Liver (tissue), 3 donors: ENCODE data around the gene CAMSAP1.

Experiments used
- GABPA ChIP-seq, 2 donors: IDR thresholded peaks in 1 of 2; conservative IDR thresholded peaks in 1 of 2; 2 replicates each; pipeline ENCODE4 v1.6.1; 2016; ENCODE audit warnings: antibody characterized with exemption in 2 of 2, mild to moderate bottlenecking in 1 of 2, moderate library complexity in 1 of 2
- RAD21 ChIP-seq, 2 donors: IDR thresholded peaks; 2 replicates each; pipeline ENCODE4 v1.6.1; 2016; ENCODE audit warnings: antibody characterized with exemption in 2 of 2, mild to moderate bottlenecking in 2 of 2
- TAF1 ChIP-seq: conservative IDR thresholded peaks from 2 replicates; pipeline ENCODE4 v1.6.1; 2016; ENCODE audit warnings: antibody characterized with exemption, mild to moderate bottlenecking
- YY1 ChIP-seq: IDR thresholded peaks from 2 replicates; pipeline ENCODE4 v1.6.1; 2016; ENCODE audit warnings: antibody characterized with exemption, mild to moderate bottlenecking
- TF ChIP-seq, protein P1 (sequence below): fragments of 150-350 bp; IDR thresholded peaks from 2 replicates; pipeline ENCODE4 v1.5.1; 2017; ENCODE audit warnings: improper control_type of control experiment, low read depth, low read length; ENCODE audit not compliant: missing input control
- TF ChIP-seq, protein P2 (sequence below): IDR thresholded peaks from 2 replicates; pipeline ENCODE4 v1.6.1; 2016; ENCODE audit warnings: antibody characterized with exemption, mild to moderate bottlenecking
- donor health status: healthy.
- donor health status: healthy.

DNA sequence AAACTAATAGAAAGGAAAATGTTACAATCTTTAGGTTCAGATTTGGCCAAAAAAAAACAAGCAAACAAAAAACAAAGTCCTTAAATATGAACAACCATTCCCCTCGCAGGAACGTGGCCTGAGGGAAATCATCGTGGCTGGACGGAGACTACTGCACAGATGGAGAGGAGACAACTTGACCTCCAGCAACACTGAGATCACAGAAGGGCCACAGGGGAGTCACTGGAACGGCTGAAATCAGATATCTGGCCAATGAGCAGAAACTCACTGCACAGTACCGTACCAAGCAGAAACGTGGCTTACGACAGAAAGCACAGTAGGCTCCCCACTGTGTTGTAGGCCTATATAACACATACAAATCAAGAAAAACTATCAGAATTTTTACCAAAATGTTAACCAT, 27.7 kb downstream of the CAMSAP1 start:
- TF ChIP-seq, protein P1, sequence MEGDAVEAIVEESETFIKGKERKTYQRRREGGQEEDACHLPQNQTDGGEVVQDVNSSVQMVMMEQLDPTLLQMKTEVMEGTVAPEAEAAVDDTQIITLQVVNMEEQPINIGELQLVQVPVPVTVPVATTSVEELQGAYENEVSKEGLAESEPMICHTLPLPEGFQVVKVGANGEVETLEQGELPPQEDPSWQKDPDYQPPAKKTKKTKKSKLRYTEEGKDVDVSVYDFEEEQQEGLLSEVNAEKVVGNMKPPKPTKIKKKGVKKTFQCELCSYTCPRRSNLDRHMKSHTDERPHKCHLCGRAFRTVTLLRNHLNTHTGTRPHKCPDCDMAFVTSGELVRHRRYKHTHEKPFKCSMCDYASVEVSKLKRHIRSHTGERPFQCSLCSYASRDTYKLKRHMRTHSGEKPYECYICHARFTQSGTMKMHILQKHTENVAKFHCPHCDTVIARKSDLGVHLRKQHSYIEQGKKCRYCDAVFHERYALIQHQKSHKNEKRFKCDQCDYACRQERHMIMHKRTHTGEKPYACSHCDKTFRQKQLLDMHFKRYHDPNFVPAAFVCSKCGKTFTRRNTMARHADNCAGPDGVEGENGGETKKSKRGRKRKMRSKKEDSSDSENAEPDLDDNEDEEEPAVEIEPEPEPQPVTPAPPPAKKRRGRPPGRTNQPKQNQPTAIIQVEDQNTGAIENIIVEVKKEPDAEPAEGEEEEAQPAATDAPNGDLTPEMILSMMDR, result no peak
- TF ChIP-seq, protein P2, sequence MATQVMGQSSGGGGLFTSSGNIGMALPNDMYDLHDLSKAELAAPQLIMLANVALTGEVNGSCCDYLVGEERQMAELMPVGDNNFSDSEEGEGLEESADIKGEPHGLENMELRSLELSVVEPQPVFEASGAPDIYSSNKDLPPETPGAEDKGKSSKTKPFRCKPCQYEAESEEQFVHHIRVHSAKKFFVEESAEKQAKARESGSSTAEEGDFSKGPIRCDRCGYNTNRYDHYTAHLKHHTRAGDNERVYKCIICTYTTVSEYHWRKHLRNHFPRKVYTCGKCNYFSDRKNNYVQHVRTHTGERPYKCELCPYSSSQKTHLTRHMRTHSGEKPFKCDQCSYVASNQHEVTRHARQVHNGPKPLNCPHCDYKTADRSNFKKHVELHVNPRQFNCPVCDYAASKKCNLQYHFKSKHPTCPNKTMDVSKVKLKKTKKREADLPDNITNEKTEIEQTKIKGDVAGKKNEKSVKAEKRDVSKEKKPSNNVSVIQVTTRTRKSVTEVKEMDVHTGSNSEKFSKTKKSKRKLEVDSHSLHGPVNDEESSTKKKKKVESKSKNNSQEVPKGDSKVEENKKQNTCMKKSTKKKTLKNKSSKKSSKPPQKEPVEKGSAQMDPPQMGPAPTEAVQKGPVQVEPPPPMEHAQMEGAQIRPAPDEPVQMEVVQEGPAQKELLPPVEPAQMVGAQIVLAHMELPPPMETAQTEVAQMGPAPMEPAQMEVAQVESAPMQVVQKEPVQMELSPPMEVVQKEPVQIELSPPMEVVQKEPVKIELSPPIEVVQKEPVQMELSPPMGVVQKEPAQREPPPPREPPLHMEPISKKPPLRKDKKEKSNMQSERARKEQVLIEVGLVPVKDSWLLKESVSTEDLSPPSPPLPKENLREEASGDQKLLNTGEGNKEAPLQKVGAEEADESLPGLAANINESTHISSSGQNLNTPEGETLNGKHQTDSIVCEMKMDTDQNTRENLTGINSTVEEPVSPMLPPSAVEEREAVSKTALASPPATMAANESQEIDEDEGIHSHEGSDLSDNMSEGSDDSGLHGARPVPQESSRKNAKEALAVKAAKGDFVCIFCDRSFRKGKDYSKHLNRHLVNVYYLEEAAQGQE, result no peak
- TF ChIP-seq RAD21 (IDR thresholded peaks at IDR 0.05) (no peak), TAF1 (no peak), YY1 (no peak), GABPA (IDR thresholded peaks at IDR 0.05 in 1 of 2, conservative IDR thresholded peaks at IDR 0.05 in 1 of 2) (no peak)
